Measurements from ENCODE around the gene SLC2A4.
"Not testable (repeated sequence)": the region's sequence is repeated elsewhere in the genome, so short reads cannot be mapped to it uniquely, and the experiment has no call there.

SLC2A4 gene

DNA sequence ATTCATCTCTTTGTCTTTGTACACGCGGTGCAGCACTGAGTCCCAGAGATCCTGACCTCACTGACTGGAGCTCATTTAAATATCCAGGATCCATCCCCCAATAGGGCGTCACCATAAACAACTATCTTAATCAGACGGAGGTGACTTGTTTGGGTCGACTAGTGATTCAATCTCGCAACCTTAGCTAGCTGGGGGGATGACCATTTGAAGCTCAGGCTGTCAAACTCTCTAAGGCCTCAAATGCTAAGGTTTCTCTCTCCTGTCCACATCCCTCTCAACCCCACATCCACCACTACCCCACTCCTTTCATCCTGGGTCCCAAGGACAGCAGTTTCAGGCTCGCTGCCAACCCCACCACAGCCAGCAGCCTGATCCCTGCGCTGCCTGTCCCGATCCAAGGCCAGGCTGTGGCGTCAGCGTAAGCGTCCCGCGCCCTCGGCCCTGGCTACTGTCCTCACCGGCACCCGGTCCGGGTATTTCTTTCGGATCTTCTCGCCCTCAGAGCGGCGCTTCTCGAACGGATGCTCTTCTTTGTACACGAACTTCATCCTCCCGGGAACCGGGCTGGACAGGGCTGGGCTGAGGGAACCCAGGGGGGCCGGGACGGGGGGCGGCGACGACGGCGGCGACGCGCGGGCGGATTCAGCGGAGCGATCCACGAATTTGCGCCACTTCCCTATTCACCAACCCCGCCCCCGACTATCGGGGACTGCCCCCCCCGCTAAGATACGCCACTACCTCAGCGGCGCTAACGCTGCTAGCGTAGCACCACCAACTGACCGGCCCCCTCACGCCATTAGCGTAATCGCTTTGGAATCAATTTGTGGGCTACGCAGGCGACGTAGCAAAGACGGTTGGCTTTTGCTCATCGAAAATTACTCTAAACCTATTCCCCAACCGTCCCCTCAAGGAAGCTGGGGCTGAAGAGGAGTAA is 39.5 kb upstream of the SLC2A4 start, which contains the start of gene GABARAP:
Gene GABARAP, minus strand, starts transcription at position 667 of the 934 bp plus-strand sequence. Its CDS starts 119 bp downstream, at position 548.
- TF ChIP-seq, protein P1, sequence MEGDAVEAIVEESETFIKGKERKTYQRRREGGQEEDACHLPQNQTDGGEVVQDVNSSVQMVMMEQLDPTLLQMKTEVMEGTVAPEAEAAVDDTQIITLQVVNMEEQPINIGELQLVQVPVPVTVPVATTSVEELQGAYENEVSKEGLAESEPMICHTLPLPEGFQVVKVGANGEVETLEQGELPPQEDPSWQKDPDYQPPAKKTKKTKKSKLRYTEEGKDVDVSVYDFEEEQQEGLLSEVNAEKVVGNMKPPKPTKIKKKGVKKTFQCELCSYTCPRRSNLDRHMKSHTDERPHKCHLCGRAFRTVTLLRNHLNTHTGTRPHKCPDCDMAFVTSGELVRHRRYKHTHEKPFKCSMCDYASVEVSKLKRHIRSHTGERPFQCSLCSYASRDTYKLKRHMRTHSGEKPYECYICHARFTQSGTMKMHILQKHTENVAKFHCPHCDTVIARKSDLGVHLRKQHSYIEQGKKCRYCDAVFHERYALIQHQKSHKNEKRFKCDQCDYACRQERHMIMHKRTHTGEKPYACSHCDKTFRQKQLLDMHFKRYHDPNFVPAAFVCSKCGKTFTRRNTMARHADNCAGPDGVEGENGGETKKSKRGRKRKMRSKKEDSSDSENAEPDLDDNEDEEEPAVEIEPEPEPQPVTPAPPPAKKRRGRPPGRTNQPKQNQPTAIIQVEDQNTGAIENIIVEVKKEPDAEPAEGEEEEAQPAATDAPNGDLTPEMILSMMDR (conservative IDR thresholded peaks at IDR 0.05; ENCODE audit: low read depth, low read length), result no peak

DNA sequence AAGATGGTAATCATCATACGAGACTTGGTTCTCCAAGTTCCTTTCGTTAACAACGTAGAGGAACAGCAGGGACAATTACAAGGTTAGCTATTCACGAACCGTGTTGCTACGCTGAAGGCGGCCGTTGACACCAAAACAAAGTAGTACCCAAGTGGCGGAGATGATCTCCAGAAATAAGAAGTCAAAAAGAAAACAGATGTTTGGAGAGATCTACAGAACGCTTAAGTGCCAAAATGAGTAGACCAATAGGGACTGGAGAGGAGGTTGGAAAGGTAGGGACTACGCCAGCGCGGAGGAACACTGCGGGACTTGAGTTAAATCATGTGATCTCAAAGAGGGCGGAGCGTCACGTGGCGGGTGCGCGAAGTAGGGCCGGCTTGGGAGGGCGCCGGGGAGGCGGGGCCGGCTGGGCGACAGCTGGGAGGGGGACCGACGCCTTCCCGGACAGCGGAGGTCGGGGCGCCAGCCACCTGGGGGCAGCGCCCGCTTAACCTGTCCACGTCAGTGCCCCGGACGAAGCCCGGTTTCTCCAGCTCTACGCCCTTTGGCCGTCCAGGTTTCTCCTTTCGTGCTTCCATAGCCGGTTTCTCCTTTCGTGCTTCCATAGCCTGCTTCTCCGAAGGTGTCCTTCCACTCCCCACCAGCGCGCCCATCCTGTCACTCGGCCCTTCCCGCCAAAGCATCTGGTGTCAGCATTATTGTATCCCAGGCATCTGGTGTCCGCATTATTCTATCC is 38.6 kb upstream of the SLC2A4 start:
- peak; percentile 84 for DNase-seq (ENCODE audit: low read depth)
- peak overlapping the region; percentile 95 for H3K4me3 ChIP-seq (ENCODE audit: low read length)
- TF ChIP-seq, protein P1 (conservative IDR thresholded peaks at IDR 0.05; ENCODE audit: low read depth, low read length), result no peak

More for the DNA sequence above, 39.5 kb upstream of the SLC2A4 start, which contains the start of gene GABARAP:
- peak within 1 kb of the TSS; percentile 95 for H3K4me3 ChIP-seq (ENCODE audit: low read length)
- DNase-seq (ENCODE audit: low read depth), result peak; percentile 58

DNA sequence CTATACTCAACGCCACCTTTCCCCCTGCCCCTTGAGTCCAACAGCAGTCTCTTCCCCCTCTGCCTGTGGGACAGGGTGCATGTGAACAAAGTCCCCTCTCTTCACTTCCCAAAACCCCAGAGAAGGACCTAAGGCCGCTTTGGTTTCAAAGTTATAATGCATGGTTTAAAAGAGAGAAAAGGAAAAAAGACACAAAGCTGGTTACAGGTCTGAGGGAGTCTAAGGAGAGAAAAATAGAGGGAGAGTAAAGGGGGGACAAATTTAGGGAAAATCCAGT is 38.1 kb upstream of the SLC2A4 start:
- TF ChIP-seq, protein P1 (conservative IDR thresholded peaks at IDR 0.05; ENCODE audit: low read depth, low read length), result no peak
- no peak for DNase-seq (ENCODE audit: low read depth)
- H3K4me3 ChIP-seq (ENCODE audit: low read length), result peak overlapping the region; percentile 95

DNA sequence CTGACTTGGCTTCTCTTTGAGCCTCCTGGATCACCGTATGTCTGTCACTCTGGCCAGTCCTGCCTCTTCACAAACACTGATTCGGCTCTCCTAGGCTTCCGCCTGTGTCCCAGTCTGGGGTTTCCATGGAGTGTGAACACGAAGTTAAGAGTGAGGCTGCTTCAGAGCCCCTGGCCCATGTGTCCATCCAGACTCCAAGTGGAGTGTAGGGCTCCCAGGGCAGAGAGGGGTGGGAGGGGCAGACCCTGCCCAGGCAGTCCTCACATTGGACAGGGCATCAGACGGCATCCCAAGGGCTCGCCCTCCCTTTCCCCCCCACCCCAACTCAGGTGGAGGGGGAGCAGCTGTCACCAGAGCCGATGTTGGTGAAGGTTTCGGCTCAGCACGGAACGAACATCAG is 37.7 kb upstream of the SLC2A4 start:
- not testable (repeated sequence) for H3K4me3 ChIP-seq (ENCODE audit: low read length); DNase-seq (ENCODE audit: low read depth)

DNA sequence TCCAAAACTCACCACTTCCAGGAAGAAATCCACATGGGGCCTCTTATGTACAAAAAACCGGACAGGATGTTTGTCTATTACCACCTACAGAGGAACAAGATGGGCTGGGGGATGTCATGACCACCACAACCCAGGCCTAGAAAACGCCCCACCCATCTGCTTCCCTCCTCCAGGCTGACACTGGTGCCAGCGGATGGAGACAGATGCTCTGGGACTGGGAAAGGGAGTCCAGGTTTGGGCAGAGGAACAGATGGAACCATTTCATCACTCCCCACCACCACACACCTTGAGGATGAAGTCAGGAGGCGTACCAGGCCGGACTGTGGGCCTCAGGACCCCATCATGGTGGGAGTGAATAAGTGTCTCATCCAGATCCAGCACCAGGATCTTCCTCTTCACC is 34.7 kb upstream of the SLC2A4 start:
- TF ChIP-seq, protein P1 (conservative IDR thresholded peaks at IDR 0.05; ENCODE audit: low read depth, low read length), result no peak
- DNase-seq (ENCODE audit: low read depth), result no peak
- no peak overlapping the region for H3K4me3 ChIP-seq (ENCODE audit: low read length)

DNA sequence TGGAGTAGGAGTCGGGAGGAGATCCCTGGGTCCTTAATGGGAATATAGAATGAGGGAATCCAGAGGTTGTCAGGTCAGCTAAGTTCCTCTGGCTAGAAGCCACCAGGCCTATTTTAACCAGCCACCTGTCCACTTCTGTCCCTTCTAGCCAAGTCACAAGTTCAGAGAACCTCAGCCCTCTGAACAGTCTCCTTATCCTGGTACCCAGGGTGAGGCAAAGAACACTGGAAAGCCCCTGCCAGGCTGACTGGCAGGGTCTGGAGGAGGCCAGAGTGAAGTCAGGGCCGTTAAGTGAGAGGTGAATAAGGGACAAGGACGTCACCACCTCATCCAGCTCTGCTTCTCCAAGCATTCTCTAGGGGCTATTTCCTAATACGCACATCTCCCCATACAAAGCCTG is 32.7 kb upstream of the SLC2A4 start:
- H3K4me3 ChIP-seq (ENCODE audit: low read length), result no peak overlapping the region
- no peak for DNase-seq (ENCODE audit: low read depth)
- TF ChIP-seq, protein P1 (conservative IDR thresholded peaks at IDR 0.05; ENCODE audit: low read depth, low read length), result no peak

DNA sequence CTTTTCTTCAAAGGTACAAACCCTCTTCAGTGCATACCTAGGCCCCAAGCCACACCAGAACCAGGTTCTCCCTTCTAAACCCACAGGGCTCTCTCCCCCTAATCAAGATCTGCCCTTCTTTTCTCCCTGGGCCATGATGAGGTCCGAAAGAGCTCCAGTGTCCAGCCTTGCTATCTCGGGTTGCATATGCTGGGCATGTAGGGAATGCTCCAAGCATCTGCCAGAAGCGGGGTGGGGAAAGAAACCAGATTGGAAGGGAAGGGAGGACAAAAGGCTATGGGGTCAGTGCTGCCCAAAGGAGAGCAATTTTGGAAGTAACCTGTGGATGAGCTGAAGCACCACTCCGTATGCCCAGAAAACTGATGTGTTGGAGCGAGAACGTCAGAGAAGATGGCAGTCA is 32.3 kb upstream of the SLC2A4 start:
- DNase-seq (ENCODE audit: low read depth), result no peak
- H3K4me3 ChIP-seq (ENCODE audit: low read length), result no peak overlapping the region
- TF ChIP-seq, protein P1 (conservative IDR thresholded peaks at IDR 0.05; ENCODE audit: low read depth, low read length), result no peak
